GM12892 (cell line): ENCODE results near the gene DNAH12.
"Not testable (repeated sequence)": the region's sequence is repeated elsewhere in the genome, so short reads cannot be mapped to it uniquely, and the experiment has no call there.

ENCODE experiments used
- DNase-seq: peaks from one replicate; pipeline ENCODE4 v3.0.0; 2011; ENCODE audit not compliant: insufficient read length
- FAIRE-seq: peaks from 2 replicates; lab custom pipeline; 2011; peaks lifted over from hg19 to GRCh38; lab: Jason Lieb, UNC
- POLR2A ChIP-seq: IDR thresholded peaks from 2 replicates; pipeline ENCODE4 v1.6.1; 2011; ENCODE audit warnings: low read depth, low read length, control low read depth
- POLR2AphosphoS5 ChIP-seq: IDR thresholded peaks from 2 replicates; pipeline ENCODE4 v1.6.1; 2011; ENCODE audit warnings: low read depth, low read length, control low read depth
- TAF1 ChIP-seq: IDR thresholded peaks from 2 replicates; pipeline ENCODE4 v1.6.1; 2011; ENCODE audit warnings: low read depth, mild to moderate bottlenecking, control low read depth, low read length, borderline replicate concordance

DNAH12 gene

DNA sequence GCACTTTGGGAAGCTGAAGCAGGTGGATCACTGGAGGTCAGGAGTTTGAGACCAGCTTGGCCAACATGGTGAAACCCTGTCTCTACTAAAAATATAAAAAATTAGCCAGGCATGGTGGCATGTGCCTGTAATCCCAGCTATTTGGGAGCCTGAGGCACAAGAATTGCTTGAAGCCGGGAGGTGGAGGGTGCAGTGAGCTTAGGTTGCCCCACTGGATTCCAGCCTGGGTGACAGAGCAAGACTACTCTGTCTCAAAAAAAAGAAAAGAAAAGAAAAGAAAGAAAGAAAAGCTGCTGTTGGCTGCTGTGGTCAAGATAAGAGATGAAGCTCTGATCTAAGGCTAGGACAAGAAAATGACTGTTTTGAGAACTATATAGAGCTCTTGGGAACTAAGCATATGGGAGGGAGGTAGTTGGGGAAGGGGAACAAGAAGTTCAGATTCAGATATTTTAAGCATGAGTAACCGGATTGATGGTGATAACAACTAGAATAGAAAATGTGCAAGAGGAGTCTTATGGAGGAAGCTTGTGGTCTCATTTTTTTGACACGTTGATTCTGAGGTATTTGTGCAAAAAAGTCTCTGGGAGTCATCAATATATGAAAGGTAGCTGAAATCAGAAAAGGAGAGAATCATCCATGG is 25.7 kb downstream of the DNAH12 start:
- TF ChIP-seq TAF1: no peak
- TF ChIP-seq POLR2A: no peak
- TF ChIP-seq POLR2AphosphoS5: no peak
- FAIRE-seq (no peak), DNase-seq (no peak)

DNA sequence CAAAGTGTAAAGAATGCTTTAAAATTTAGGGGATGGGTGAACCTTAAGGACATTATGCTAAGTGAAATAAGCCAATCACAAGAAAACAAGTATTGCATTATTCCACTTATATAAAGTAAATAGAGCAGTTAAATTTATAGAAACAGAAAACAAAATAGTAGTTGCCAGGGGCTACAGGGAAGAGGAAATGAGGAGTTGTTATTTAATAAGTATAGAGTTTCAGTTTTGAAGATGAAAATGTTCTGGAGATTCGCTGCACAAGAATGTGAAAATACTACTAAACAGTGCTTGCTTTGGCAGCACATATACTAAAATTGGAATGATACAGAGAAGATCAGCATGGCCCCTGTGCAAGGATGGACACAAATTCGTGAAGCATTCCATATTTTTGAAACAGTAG is 32.0 kb downstream of the DNAH12 start:
- DNase-seq: no peak
- TF ChIP-seq TAF1 (no peak), POLR2A (no peak), POLR2AphosphoS5 (no peak)
- FAIRE-seq: no peak

DNA sequence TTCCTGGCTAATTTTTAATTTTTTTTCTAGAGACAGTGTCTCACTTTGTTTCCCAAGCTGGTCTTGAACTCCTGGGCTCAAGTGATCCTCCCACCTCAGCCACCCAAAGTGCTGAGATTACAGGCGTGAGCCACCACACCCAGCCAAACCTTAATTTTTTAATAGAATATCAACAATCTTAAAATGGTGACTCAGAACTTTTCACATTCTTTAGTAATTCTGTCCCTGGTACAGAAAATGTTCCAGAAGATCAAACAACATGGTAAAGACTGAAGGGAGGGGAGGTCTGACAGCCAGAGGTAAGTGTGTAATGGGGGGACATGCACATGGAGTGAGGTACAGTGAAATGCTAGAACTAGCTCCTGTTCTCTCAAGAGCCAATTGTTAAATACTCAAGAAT is 38.2 kb downstream of the DNAH12 start:
- FAIRE-seq: no peak
- no peak for DNase-seq
- TF ChIP-seq POLR2AphosphoS5 (no peak), POLR2A (no peak), TAF1 (no peak)

DNA sequence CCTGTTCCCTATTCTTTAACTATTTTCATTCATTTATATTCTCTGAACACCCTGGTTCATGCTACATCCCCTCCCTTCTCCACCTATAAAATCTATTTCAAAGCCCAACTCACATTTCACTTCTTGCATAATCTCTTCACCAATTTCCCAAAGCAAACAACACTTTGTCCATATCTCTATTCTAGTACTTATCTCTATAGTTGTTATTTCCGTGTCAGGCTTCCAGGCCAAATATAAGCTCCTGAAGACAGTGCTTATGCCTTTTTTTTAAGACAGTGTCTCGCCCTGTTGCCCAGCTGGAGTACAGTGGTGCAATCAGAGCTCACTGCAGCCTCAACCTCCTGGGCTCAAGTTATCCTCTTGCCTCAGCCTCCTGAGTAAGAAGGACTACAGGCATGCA is 43.6 kb downstream of the DNAH12 start:
- DNase-seq (no peak), FAIRE-seq (no peak)
- TF ChIP-seq POLR2A: no peak
- TF ChIP-seq POLR2AphosphoS5: no peak
- no peak for TF ChIP-seq TAF1

DNA sequence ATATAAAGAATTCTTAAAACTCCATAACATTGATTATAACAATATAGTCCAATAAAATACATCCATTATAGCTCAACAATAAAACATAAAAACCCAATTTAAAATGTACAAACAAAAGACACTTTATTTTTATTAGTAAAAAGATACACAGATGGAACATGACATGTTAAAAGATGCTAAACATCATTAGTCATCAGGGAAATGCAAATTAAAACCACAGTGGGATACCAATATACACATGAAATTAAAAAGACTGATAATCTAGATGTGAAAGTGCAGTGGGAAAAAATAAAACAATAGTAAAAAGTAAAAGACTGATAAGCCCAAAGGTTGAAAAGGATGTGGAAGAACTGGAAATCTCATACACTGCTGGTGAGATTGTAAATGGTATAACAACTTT is 46.2 kb downstream of the DNAH12 start:
- FAIRE-seq: no peak
- no peak for TF ChIP-seq POLR2AphosphoS5
- no peak for TF ChIP-seq POLR2A
- TF ChIP-seq TAF1: no peak
- DNase-seq: no peak

DNA sequence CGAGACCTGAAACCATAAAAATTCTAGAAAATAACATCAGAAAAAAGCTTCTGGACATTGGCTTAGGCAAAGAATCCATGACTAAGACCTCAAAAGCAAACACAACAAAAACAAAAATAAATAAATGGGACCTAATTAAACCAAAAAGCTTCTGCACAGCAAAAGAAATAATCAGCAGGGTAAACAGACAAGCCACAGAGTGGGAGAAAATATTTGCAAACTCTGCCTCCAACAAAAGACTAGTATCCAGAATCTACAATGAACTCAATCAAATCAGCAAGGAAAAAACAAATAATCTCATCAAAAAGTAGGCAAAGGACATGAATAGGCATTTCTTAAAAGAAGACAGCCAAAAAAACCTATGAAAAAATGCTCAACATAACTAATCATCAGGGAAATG is 59.6 kb downstream of the DNAH12 start:
- FAIRE-seq (no peak), DNase-seq (no peak)
- no peak for TF ChIP-seq POLR2AphosphoS5

DNA sequence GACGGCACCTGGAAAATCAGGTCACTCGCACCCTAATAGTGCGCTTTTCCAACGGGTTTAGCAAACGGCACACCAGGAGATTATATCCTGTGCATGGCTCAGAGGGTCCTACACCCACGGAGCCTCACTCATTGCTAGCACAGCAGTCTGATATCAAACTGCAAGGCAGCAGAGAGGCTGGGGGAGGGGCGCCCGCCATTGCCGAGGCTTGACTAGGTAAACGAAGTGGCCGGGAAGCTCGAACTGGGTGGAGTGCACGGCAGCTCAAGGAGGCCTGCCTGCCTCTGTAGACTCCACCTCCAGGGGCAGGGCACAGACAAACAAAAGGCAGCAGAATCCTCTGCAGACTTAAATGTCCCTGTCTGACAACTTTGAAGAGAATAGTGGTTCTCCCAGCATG is 67.0 kb downstream of the DNAH12 start:
- not testable (repeated sequence) for DNase-seq, FAIRE-seq

DNA sequence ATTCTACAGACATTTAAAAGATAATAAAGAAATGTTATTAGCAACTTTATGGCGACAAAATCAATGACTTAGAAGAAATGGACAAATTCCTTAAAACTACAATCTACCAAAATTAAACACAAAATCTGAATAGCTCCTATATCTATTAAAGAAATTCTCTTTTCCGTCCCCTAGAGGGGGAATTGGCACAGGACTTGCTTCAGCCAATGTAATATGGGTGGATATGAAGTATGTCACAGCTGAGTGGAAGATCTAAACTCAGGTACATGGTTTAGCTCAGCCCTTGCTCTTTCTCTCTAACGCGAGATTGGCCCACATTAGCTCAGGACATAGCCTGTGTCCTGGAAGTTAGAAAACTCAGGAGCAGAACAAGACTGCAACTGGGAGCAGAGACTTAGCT is 79.3 kb downstream of the DNAH12 start:
- DNase-seq (no peak), FAIRE-seq (no peak)
- TF ChIP-seq TAF1 (no peak), POLR2AphosphoS5 (no peak), POLR2A (no peak)

DNA sequence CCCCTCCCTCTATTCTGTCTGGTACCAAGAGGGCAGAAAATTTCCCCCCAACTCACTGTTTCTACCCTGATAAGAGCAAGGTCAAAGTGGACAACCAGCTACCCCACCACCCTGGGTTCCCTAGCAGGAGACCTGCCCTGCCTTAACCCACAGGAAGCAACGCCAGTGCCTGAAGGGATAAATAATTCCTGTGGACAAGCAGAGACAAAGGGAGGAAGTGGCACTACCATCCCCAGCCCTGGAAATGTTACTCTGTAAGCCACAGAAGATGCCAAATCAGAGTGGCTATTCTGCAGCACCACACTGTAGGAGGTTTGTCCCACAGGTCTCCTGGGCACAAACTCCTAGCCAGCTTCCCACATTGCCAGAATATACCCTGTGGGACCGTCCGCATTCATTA is 80.1 kb downstream of the DNAH12 start:
- no peak for FAIRE-seq
- no peak for DNase-seq

DNA sequence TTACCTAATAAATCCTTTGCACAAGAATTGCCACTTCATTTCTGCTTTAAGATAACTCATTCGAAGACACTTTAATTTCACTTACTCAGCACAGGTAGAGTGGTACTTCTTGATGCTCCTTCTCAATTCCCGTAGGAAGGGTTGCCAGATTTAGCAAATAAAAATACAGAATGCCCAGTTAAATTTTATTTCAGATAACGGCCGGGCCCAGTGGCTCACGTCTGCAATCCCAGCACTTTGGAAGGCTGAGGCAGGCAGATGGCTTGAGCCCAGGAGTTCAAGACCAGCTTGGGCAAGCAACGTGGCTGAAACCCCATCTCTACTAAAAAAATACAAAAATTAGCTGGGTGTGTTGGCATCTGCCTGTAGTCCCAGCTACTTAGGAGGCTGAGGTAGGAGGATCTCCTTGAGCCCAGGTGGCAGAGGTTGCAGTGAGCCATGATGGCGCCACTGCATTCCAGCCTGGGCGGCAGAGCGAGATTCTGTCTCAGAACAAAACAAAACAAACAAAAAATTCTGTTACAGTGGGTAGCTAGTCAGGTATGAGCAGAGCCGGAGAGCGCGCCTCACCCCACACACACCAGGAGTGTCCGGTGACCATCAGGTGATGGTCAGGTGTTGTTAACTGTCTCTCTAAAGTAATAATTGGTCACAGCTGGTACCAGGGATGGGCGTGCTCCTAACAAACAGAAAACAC is 92.8 kb downstream of the DNAH12 start:
- no peak for FAIRE-seq
- DNase-seq: no peak
- TF ChIP-seq POLR2AphosphoS5: no peak
- TF ChIP-seq TAF1: no peak
- no peak for TF ChIP-seq POLR2A

More for the DNA sequence above, 80.1 kb downstream of the DNAH12 start:
- TF ChIP-seq POLR2A: no peak
- TF ChIP-seq POLR2AphosphoS5: no peak
- TF ChIP-seq TAF1: no peak

DNA sequence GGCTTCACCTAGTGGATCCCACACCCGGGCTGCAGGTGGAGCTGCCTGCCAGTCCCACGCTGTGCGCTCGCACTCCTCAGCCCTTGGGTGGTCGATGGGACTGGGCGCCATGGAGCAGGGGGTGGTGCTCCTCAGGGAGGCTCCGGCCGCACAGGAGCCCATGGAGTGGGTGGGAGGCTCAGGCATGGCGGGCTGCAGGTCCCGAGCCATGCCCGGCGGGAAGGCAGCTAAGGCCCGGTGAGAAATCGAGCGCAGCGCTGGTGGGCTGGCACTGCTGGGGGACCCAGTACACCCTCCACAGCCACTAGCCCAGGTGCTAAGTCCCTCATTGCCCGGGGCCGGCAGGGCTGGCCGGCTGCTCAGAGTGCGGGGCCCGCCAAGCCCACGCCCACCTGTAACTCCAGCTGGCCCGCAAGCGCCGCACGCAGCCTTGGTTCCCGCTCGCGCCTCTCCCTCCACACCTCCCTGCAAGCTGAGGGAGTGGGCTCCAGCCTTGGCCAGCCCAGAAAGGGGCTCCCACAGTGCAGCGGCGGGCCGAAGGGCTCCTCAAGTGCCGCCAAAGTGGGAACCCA is 94.8 kb downstream of the DNAH12 start:
- FAIRE-seq, DNase-seq: not testable (repeated sequence)

DNA sequence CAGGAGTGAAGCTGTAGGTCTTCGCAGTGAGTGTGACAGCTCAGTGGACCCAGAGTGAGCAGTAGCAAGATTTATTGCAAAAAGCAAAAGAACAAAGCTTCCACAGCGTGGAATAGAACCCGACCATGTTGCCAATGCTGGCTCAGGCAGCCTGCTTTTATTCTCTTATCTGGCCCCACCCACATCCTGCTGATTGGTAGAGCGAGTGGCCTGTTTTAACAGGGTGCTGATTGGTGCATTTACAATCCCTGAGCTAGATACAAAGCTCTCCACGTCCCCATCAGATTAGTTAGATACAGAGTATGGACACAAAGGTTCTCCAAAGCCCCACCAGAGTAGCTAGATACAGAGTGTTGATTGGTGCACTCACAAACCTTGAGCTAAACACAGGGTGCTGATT is 95.7 kb downstream of the DNAH12 start:
- FAIRE-seq, DNase-seq: not testable (repeated sequence)

DNA sequence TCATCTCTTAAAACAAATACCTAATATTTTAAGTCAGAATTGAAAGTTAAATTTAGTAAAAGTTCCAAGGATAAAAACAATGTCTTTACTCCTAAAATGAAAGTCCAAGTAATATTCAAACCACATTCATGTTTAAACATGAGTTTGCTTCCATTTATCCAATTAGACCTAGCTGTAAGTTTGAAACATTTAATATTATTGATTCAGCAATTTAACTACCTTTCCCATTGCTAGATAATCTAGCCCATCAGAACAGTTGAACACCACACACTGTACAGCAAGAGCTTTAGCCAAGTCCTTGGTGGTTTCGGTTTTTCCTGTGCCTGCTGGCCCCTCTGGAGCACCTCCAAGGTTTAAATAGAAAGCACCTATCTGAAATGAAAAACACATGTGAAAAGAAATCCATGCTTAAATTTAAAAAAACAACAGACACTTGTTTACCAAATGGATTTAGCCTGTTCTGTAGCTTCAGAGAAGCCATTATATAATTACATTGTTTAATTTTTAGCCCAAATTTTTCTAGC is 97.8 kb downstream of the DNAH12 start:
- DNase-seq: no peak
- no peak for FAIRE-seq
- no peak for TF ChIP-seq POLR2A
- TF ChIP-seq TAF1: no peak
- no peak for TF ChIP-seq POLR2AphosphoS5
